GM04504 (cell line): Measurements from ENCODE around the gene OCA2.

Source experiments
- DNase-seq: peaks from one replicate; pipeline ENCODE4 v3.0.0-alpha.2; 2012; ENCODE audit warnings: low read depth

The OCA2 gene

GRCh38 chr15:28079313-28079969 is 19.7 kb downstream of the OCA2 start:
- DNase-seq, result no peak

- DNase-seq, result no peak
Observed at GRCh38 chr15:28078191-28078719, 20.9 kb downstream of the OCA2 start.

- no peak for DNase-seq
Observed at GRCh38 chr15:28075573-28075972, 23.5 kb downstream of the OCA2 start.

GRCh38 chr15:28068930-28069329 is 30.2 kb downstream of the OCA2 start:
- DNase-seq, result no peak

GRCh38 chr15:28066231-28066630 is 32.9 kb downstream of the OCA2 start:
- no peak for DNase-seq

GRCh38 chr15:28060005-28060404 is 39.1 kb downstream of the OCA2 start:
- DNase-seq, result no peak

- DNase-seq, result no peak
Observed at GRCh38 chr15:28058082-28058481, 41.0 kb downstream of the OCA2 start.

- DNase-seq, result no peak
Observed at GRCh38 chr15:28051955-28052633, 47.0 kb downstream of the OCA2 start.

GRCh38 chr15:28049581-28049980 is 49.5 kb downstream of the OCA2 start:
- DNase-seq, result no peak

- DNase-seq, result no peak
Observed at GRCh38 chr15:28047277-28047676, 51.8 kb downstream of the OCA2 start.

- no peak for DNase-seq
Observed at GRCh38 chr15:28044121-28044672, 54.9 kb downstream of the OCA2 start.

GRCh38 chr15:28043691-28044091 is 55.4 kb downstream of the OCA2 start:
- no peak for DNase-seq

- DNase-seq, result no peak
Observed at GRCh38 chr15:28037969-28038590, 61.0 kb downstream of the OCA2 start.

- DNase-seq, result no peak
Observed at GRCh38 chr15:28033443-28033842, 65.7 kb downstream of the OCA2 start.

- no peak for DNase-seq
Observed at GRCh38 chr15:28030801-28031200, 68.3 kb downstream of the OCA2 start.

GRCh38 chr15:28027714-28028076 is 71.4 kb downstream of the OCA2 start:
- no peak for DNase-seq

GRCh38 chr15:28026764-28027713 is 72.1 kb downstream of the OCA2 start:
- no peak for DNase-seq

GRCh38 chr15:28026221-28026620 is 72.9 kb downstream of the OCA2 start:
- DNase-seq, result no peak

GRCh38 chr15:28025413-28025812 is 73.7 kb downstream of the OCA2 start:
- no peak for DNase-seq

GRCh38 chr15:28024889-28025250 is 74.2 kb downstream of the OCA2 start:
- no peak for DNase-seq

- no peak for DNase-seq
Observed at GRCh38 chr15:28023933-28024888, 74.9 kb downstream of the OCA2 start.
